Caco-2 (cell line): ENCODE measurements around the gene MAP9. TPM values are rescaled to one million over a fixed set of nuclear protein-coding genes. Genes with fewer than 3 reads are reported as not detected.

Experiments
- BruUV-seq: library from RNA; stranded (reverse); fragments of 400-500 nt; replicated peaks from 2 replicates; lab custom pipeline; 2021; lab: Mats Ljungman, UMichigan
- CTCF ChIA-PET: fragments of 300-600 bp; sonication (Branson Sonifier 250); formaldehyde crosslinking; loops from one replicate; lab custom pipeline; 2022; ENCODE audit warnings: antibody characterized with exemption; lab: Charles Lee
- POLR2A ChIA-PET: fragments of 300-600 bp; sonication (Branson Sonifier 250); formaldehyde crosslinking; loops from one replicate; lab custom pipeline; 2022; ENCODE audit warnings: antibody characterized with exemption; lab: Charles Lee
- DNase-seq, 2 experiments: peaks; one replicate each; pipeline versions ENCODE4 v3.0.0 to v3.0.0-alpha.2; 2020 to 2022
- H3K27me3 ChIP-seq: replicated peaks from 2 replicates; pipeline ENCODE4 v1.6.0; 2011; ENCODE audit warnings: low read length; ENCODE audit not compliant: control insufficient read depth, insufficient read depth
- H3K36me3 ChIP-seq: 2 replicates; pipeline ENCODE4 v1.5.1; 2011; ENCODE audit warnings: low read length; ENCODE audit not compliant: control insufficient read depth, insufficient read depth
- H3K4me1 ChIP-seq: fragments of 250-450 bp; sonication (Bioruptor Pico); 2 replicates; pipeline ENCODE4 v1.5.1; 2020; ENCODE audit warnings: mild to moderate bottlenecking
- H3K4me3 ChIP-seq: 2 replicates; pipeline ENCODE4 v1.5.1; 2011; ENCODE audit warnings: low read depth, mild to moderate bottlenecking, control low read depth, low read length
- H3K9me3 ChIP-seq: fragments of 250-450 bp; sonication (Bioruptor Pico); 2 replicates; pipeline ENCODE4 v1.5.1; 2020; ENCODE audit warnings: mild to moderate bottlenecking, moderate library complexity
- H3K27ac Mint-ChIP-seq: one replicate; pipeline ENCODE4 v1.8.0; 2022; ENCODE audit warnings: mixed read lengths; ENCODE audit not compliant: unreplicated experiment
- H3K27me3 Mint-ChIP-seq: one replicate; pipeline ENCODE4 v1.8.0; 2022; ENCODE audit warnings: mixed read lengths; ENCODE audit not compliant: insufficient read depth, unreplicated experiment
- H3K36me3 Mint-ChIP-seq: one replicate; pipeline ENCODE4 v1.8.0; 2022; ENCODE audit warnings: mild to moderate bottlenecking, mixed read lengths; ENCODE audit not compliant: insufficient read depth, unreplicated experiment
- H3K4me1 Mint-ChIP-seq: one replicate; pipeline ENCODE4 v1.8.0; 2022; ENCODE audit warnings: low read depth, mixed read lengths; ENCODE audit not compliant: unreplicated experiment
- H3K4me3 Mint-ChIP-seq: one replicate; pipeline ENCODE4 v1.8.0; 2022; ENCODE audit warnings: mild to moderate bottlenecking, moderate library complexity, mixed read lengths; ENCODE audit not compliant: unreplicated experiment
- H3K9me3 Mint-ChIP-seq: one replicate; pipeline ENCODE4 v1.8.0; 2022; ENCODE audit warnings: mixed read lengths; ENCODE audit not compliant: unreplicated experiment
- CTCF ChIP-seq, 2 experiments: fragments of 200-600 bp in 1 of 2; IDR thresholded peaks; 1 replicate in 1 of 2; 2 replicates in 1 of 2; pipeline versions ENCODE4 v1.5.1 to v1.8.0; 2011 to 2022; ENCODE audit warnings: antibody characterized with exemption in 1 of 2, control low read depth in 1 of 2, inconsistent platforms in 1 of 2, low read depth in 1 of 2, low read length in 1 of 2, mild to moderate bottlenecking in 1 of 2, moderate library complexity in 1 of 2; ENCODE audit not compliant: insufficient read depth in 1 of 2, severe bottlenecking in 1 of 2, unreplicated experiment in 1 of 2
- intact Hi-C: fragments of 100-400 bp; cut with micrococcal nuclease; formaldehyde crosslinking; loops from one replicate; pipeline ENCODE4 v1.10.0; 2022; ENCODE audit not compliant: unreplicated experiment
- total RNA-seq: library from RNA; stranded (reverse); gene quantifications from 2 replicates; pipeline ENCODE4 v1.2.3, GENCODE V29; 2022

Gene MAP9
- total RNA-seq, 1 experiment from 2014 or later: not detected

DNA sequence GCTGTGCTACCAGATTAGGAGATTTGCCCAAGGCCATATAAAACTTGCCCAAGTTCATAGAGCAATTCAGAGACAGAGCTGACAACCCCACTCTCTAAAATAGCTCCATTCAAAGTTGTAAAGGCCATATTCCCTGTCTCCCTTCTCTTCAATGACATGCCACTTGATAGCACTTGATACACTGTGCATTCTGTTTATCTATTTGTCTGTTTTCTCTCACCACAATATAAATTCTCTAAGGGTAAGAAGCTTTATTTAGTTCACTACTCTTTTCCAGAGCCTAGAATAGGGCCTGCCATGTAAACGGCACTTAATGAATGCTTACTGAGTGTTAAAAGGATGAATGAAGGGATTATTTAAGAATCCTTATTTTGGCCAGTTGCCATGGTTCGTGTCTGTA is 24.1 kb upstream of the MAP9 start:
- peaks cover 19% of the 10 kb centered on the region for H3K9me3 Mint-ChIP-seq
- H3K27me3 Mint-ChIP-seq: no peaks in the 10 kb centered on the region
- Histone ChIP-seq H3K27me3 (no peaks in the 10 kb centered on the region), H3K9me3 (no peaks in the 10 kb centered on the region), H3K4me1 (peaks cover 18% of the 10 kb centered on the region), H3K4me3 (no peak overlapping the region), H3K36me3 (no peaks in the 10 kb centered on the region)
- intact Hi-C loops: no loop called here
- TF ChIP-seq CTCF (IDR thresholded peaks at IDR 0.05; ENCODE audit: insufficient read depth in 1 of 2, low read depth in 1 of 2, low read length in 1 of 2, severe bottlenecking in 1 of 2, unreplicated experiment in 1 of 2): no peak
- no peaks in the 10 kb centered on the region for H3K36me3 Mint-ChIP-seq
- POLR2A ChIA-PET: no interaction called here
- no TSS peak for BruUV-seq
- H3K4me3 Mint-ChIP-seq: no peak overlapping the region
- CTCF ChIA-PET: no interaction called here
- DNase-seq: no peak
- no peak overlapping the region for H3K27ac Mint-ChIP-seq
- H3K4me1 Mint-ChIP-seq: peaks cover 18% of the 10 kb centered on the region

GRCh38 chr4:155399974-155400697 is 23.4 kb upstream of the MAP9 start:
- ChIA-PET CTCF (no interaction called here), POLR2A (no interaction called here)
- H3K4me1 ChIP-seq: peaks cover 18% of the 10 kb centered on the region
- BruUV-seq: no TSS peak
- DNase-seq: no peak
- H3K4me3 ChIP-seq: no peak overlapping the region
- H3K36me3 ChIP-seq: no peaks in the 10 kb centered on the region
- intact Hi-C loops: no loop called here
- H3K9me3 Mint-ChIP-seq: peaks cover 19% of the 10 kb centered on the region
- H3K4me1 Mint-ChIP-seq: peaks cover 18% of the 10 kb centered on the region
- no peak overlapping the region for H3K27ac Mint-ChIP-seq
- no peak for TF ChIP-seq CTCF (IDR thresholded peaks at IDR 0.05; ENCODE audit: insufficient read depth in 1 of 2, low read depth in 1 of 2, low read length in 1 of 2, severe bottlenecking in 1 of 2, unreplicated experiment in 1 of 2)
- no peaks in the 10 kb centered on the region for H3K9me3 ChIP-seq
- no peaks in the 10 kb centered on the region for H3K27me3 ChIP-seq
- no peak overlapping the region for H3K4me3 Mint-ChIP-seq
- no peaks in the 10 kb centered on the region for H3K27me3 Mint-ChIP-seq
- no peaks in the 10 kb centered on the region for H3K36me3 Mint-ChIP-seq

DNA sequence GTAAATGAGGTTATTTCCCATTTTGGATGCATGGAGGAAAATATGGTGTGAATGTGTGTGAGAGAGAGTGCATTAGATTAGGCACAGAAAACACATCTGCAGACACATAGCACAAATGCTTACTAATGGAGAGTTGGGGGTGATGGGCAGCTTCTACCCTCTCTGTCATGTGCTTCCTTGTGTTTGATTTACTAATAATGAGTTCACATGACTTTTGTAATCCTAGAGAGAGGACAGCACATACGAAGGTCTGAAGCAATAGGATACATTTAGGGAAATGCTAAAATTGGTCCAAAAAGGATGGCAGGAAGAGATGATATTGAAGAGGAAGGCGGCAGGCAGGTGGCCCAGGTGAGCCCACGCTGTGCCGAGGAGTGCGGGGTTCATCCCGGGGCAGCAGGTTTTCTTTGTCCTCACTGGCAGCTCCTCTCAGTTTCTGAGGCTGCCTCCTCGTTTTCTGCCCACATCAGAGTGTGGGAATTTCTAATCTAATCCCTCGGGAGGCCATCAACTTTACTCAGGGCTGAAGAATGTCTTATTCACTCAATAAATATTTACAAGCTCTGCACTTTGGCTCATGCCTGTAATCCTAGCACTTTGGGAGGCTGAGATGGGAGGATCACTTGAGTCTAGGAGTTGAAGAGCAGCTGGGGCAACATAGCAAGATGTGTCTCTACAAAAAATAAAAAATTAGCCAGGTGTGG is 15.9 kb upstream of the MAP9 start:
- no peaks in the 10 kb centered on the region for H3K27me3 ChIP-seq
- no TSS peak for BruUV-seq
- Mint-ChIP-seq H3K4me1 (no peaks in the 10 kb centered on the region), H3K4me3 (no peak overlapping the region), H3K9me3 (peaks cover 18% of the 10 kb centered on the region), H3K36me3 (no peaks in the 10 kb centered on the region), H3K27ac (no peak overlapping the region), H3K27me3 (no peaks in the 10 kb centered on the region)
- H3K4me1 ChIP-seq: peaks cover 11% of the 10 kb centered on the region; the same call in 1 of the 2 replicates
- ChIA-PET POLR2A (no interaction called here), CTCF (no interaction called here)
- H3K9me3 ChIP-seq: no peaks in the 10 kb centered on the region; the same call in 1 of the 2 replicates
- no peak overlapping the region for H3K4me3 ChIP-seq
- intact Hi-C loops: no loop called here
- TF ChIP-seq CTCF (IDR thresholded peaks at IDR 0.05; ENCODE audit: insufficient read depth in 1 of 2, low read depth in 1 of 2, low read length in 1 of 2, severe bottlenecking in 1 of 2, unreplicated experiment in 1 of 2): no peak
- DNase-seq: peak; percentile 39 to 59
- H3K36me3 ChIP-seq: no peaks in the 10 kb centered on the region
